GM18526 (cell line): ENCODE results near the gene DHTKD1.

Experiments used
- POLR2A ChIP-seq: IDR thresholded peaks from 3 replicates; pipeline ENCODE4 v1.6.1; 2011; ENCODE audit not compliant: insufficient read length; ENCODE audit errors: extremely low read depth

The DHTKD1 gene

DNA sequence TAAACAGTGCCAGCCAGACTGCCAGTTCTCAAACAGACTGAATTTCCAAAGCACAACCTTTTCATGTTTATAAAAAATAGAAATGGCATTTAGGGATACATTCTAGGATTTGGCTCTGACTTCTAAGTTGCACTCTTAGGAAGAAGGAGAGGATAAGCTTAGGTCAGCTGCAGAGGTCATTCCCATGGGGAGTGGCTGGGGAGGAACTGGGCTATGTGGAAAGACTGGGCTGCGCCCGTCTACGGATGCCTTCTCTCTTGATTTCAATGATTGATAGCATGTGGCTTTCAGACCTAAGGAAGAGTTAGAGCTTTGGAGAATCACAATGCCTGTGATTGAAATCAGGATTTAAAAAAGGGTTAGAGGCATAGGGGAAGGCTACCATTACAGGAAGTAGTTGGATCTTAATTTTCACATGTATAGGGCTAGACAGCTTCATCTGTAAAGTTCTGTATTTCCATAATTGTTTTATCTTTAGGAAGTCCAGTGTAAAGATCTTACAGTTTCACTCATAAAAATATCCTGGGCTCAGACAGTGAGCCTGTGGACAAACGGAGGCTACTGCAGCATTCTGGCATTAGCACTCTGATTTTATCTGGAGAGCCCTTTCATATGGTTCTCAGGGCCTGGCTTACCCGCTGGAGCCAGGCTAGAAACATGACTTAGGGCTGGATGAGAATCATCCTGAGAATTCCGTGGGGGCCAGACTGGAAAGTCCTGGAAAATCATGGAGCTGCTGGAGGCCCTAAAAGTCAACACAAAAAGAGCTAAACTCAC, 97.4 kb downstream of the DHTKD1 start:
- no peak for TF ChIP-seq POLR2A
